GM19372 (cell line): ENCODE measurements around the gene PXMP2.

Experiments
- ATAC-seq: cut with Tn5 transposase; IDR thresholded peaks from one replicate; pipeline ENCODE4 v1.9.1; 2021; ENCODE audit warnings: mild to moderate bottlenecking, low read depth, moderate library complexity; ENCODE audit not compliant: unreplicated experiment

Gene PXMP2

DNA sequence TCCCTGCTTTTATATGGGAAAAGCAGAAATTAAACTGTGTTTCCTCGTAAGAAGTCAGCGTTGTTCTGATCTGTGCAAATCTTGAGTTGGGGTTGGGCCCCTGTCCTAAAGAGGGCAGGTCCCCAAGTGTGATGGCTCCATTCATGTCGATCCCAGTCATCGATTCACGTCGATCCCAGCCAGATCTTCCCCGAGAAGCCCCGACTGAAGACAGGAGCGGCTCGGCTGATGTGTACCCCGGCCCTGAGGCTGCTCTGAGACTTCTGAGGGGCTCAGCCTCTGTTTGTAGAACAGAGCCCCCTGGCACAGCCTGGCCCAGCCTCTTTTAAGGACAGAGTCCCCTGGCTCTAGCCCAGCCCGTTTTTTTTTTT, 32.6 kb downstream of the PXMP2 start:
- no peak for ATAC-seq

DNA sequence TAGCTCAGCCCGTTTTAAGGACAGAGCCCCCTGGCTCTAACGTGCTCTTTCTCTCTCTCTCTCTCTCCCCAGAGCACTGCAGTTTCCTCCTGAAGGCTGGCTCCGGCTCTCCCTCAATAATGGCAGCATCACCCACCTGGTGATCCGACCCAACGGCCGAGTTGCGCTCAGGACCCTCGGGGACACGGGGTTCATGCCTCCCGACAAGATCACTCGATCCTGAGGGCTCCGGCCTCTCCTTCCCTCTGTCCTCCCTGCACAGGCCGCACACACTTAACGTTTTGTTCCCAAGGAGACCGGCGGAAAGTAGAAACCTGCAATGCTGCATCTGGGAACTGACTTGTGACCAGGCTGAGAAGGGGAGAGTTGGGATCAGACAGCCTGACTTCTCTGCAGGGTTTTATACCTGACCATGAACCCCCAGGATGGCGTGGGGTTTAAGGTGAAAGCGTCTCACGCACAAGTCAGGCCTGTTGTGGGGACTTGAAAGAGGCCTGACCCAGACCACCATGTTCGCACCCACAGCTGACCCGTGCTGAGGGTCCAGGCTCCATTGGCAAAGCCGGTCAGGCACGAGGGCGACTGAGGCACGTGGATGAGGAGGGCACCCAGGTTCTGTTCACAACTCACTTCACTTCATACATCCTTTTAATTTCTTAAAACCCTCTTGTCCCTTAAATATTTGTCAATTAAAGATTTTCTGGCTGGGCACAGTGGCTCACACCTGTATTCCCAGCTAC, 33.4 kb downstream of the PXMP2 start:
- no peak for ATAC-seq

DNA sequence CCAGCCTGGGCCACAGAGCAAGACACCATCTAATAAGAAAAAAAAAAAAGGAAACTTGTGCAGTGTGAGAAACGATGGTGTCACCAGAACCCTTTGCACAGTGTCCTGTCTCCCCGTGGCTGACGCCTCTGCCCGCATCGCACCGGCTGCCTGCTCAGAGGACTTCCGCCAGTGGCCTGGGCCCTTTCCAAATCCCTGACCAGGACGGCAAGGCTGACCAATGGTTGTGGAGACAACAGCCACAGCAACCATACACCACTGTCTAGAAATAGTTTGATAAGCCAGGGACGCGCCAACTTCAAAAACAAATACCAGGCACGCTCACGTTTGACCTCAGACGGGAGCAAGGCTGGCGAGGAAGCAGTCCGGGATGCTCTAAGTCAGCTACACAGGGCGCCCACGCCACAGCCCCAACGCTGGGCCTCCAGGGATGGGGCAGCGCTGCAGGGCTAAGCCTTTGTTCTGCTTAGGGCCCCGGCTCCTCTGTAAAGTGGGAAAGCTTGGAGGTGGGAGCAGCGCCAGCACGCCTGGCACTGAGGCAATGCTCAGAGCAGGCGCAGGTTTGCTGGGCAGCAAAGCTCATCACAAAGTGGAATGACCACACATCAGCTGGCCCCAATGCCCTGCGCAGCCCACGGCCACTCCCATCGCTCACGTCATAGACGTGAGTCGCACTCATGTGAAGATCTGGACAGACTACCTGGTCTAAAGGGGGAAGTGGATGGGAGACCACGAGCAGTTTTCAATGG, 35.8 kb downstream of the PXMP2 start:
- ATAC-seq = no peak

DNA sequence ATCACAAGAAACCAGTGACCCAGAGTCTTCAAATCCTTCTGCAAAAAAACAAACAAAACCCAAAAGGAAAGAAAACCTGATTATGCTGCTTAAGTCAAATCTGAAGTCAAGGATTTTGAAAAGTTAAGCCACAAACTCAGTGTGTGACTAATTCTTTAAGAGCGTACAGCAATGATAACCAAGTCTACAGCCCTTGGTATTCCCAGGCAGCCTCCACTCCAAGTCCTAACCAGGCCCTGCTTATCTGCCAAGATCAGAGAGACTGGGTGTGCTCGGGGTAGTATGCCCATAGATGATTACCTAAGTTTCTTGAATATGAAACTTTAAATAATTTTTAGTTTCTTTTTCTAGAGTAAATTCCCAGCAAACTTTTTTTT, 36.4 kb downstream of the PXMP2 start:
- no peak for ATAC-seq

DNA sequence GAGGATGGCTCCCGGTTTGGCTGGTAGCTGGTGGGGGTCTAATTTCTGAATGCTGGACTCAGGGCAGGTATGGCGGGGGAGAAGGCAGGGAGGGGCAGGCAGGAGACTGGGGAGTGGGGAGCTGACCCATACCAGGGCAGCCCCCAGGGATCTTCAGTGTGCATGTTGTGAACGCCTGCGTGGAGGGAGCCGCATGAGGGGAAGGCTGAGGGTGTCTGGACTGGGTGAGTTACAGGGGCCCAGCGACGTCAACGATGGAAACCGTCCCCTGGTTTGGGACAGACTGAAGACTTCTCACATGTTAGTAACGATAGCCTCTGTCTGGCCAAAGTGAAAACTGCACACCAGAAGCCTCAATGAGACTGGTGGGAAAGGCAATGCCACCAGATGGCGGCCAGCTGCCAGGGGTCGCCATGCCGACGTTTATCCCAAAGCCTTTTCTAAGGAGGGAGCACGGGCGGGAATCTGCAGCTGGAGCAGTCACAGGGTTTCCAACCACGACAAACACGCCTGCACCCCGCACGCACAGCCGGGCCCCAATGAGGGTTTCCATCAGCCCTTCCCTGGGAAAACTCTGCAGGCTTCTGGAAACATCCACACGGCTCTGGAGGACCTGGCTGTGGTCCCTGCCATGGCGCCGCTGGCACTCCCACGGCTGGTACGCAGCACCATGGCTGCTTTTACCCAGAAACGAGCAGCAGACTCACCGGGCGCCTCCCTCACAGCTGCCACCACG, 37.3 kb downstream of the PXMP2 start:
- no peak for ATAC-seq

DNA sequence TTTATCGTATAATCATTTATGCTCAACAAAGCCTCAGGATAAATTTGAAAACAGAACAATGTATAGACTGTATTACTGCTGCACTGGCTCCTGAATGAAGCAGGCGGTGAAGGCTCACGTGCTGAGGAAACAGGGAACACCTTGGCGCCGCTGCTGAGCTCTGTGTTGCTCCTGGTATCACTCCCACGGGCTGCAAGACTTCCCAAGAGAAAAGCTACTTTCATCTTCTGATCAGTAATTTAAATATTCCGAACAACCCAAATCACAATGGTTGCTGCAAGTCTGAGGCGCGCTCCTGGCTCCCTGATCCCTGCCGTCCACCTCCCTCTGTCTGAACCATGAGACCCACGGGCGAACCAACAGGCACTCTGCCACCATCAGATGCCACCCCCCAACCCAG, 39.0 kb downstream of the PXMP2 start:
- ATAC-seq = no peak

DNA sequence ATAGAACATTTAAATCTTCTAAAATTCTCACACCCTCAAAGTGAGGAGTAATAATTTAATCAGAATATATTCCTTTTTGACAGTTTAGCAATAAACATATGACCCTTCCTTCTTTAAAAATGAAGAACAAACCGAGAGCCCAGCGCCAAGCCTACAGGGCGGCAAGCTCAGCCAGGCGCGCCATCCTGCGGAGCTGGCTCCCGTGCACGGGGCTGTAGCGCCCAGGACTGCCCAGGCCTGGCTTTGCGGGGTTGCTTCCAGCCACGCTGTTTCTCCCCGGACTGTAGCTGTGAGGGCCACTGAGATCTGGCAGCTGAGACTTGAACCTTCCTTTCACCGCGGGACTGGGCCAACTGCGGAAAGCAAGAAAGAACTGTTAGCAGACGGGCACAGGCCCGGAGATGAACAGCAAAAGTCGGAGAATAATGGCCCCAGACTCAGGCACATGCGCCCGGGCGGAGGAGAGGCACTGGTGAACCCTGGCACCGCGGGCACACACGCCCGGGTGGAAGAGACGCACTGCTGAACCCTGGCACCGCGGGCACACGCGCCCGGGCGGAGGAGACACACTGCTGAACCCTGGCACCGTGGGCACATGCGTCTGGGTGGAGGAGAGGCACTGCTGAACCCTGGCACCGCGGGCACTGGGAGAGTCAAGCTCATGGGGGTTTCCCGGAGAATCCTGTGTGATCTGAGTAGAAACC, 39.9 kb downstream of the PXMP2 start:
- no peak for ATAC-seq

DNA sequence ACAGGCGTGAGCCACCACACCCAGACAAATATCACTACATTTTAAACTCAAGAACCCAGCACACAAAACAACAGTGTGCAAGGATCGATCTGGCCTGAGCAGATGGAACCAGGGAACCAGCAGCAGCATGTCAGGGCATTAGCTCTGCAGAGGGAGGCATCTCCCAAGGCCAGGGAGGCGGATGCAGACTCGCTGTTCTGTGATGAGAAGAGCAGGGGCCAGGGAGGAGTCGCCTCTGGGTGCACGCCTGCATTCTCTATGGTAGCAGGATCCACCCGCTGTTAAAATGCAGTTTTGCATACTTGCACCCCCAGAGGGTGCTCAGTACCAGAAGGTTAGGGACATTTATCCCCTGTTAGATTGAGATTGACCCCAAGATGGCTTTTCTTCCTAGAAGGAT, 41.1 kb downstream of the PXMP2 start:
- ATAC-seq = no peak

DNA sequence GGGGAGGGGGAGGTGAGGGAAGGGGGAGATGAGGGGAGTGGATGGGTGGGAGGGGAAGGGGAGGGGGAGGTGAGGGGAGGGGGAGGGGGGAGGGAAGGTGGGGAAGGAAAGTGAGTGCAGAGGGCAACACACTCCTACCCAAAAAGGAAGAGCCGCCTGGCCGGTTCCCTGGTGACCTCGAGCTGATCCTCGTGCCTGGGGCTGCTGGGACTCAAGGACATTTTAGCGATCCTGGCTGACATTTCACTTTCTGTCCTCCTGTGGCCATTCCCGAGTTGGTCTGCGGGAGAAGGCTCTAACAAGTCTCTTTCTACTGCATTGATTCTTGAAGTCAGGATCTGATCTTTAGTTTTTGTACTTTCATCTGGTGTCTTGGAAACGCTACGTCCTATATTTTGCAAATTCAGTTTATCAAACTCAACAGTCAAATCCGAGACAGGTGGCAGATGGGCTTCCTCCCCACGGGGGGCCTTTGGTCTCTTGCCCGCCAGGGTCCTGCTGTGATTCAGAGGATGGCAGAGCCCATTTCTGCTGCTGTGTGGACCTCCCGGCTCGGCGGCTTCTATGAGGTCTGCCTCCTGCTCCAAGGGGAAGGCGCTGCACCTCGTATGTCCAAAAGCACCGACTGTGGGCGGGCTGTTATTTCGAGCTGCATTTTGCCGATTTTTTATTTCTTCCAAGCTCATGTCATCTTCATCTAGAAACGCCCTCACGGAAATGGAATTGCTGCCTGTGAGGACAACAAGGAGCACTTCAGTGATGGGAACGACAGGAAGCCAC, 42.3 kb downstream of the PXMP2 start:
- ATAC-seq = no peak

DNA sequence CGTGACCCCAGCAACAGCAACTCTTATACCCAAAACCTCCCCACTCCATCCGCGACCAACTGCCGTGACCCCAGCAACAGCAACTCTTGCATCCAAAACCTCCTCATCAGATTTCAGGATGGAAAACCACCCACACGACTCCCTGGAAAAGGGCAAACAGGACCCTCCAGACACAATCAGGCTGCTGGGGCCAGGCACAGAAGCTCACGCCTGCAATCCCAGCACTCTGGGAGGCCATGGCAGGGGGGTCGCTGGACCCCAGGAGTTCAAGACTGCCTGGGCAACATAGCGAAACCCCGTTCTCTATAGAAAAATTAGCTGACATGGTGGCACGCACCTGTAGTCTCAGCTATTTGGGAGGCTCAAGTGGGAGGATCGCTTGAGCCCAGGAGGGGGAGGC, 43.0 kb downstream of the PXMP2 start:
- no peak for ATAC-seq

DNA sequence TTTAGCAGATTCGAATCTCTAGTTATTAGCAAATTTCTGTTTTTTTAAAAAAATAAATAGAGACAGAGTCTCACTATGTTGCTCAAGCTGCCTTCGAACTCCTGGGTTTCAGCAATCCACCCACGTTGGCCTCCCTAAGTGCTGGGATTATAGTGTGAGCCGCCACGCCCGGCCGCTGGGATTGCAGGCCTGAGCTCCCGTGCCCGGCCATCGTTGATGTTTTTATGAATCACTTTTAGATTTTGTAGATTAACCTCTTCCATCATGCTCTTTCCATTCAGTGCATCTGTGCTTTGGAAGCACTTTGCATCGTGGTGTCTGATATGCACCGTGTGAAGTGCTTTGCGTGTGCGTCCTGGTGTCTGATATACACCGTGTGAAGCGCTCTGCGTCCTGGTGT, 44.2 kb downstream of the PXMP2 start:
- ATAC-seq = no peak

DNA sequence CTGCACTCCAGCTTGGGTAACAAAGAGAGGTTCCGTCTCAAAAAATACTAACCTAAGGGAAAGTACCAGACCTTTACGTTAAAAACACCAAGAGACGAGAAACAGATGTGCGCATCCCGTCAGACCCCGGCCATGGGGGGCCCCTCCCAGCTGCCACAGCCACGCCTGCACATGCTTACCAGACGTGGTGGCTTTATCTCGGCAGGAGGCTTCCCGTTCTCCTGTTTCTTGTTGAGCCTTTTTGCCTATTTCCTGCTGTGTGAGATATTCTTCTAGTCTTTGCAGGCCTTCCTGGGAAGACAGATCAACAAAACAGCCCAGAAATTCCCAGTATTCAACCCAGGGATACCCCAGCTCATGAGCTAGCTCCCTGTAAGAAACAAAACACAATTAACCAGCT, 46.8 kb downstream of the PXMP2 start:
- ATAC-seq = no peak

DNA sequence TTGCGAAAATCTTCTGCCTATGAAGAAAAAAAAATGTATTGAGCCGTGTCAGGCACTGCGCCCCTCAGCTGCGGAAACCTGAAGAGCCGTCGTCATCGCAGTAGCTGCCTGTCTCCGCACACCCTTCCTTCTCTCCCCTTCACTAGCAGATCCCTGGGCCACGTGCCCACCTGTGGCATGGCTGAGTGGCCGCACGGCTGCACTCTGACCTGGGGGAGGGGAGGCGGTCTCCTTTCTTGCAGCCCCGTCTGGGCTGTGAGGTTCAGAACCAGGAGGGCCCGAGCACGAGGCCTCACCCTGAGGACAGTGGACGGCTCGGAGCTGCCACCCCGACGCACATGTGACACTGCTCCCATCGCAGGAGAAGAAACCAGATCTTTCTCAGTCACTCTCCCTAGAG, 48.1 kb downstream of the PXMP2 start:
- ATAC-seq = no peak

DNA sequence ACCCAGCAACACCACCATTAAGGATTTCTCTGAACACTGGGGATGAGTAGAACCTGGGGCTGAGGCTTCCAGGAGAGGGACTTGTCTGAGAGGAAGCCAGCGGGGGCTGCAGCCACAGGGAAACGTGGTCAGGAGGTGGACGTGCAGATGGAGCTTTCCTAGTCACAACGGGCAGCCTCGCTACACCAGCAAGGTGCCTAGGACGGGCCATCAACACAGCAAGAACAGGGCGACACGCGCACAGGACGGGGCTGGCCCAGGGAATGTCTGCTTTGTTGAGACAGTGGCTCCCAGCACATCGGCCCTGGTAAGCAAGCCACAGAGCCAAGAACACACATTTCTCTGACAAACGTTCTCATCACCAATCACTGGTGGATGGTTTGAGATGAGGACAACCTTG, 49.0 kb downstream of the PXMP2 start:
- ATAC-seq = no peak

DNA sequence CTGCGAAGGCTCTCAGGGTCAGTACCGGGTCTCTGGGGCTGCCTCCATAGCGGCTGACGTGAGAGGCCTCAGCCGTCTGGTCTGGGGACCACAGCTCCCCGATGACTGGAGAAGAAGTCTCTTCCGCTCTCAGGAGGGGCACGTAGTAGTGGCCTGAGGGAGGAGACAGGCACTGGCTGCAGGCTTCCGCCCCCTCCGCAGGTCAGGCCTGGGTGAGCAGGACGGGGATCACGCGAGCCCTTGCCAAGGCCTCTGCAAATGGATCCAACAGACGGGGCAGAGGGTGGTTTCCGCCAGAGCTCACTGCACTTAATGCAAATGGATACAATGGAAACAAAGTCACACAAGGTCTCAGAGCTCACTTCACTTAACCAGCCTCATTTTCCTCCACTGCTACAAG, 49.5 kb downstream of the PXMP2 start:
- no peak for ATAC-seq

DNA sequence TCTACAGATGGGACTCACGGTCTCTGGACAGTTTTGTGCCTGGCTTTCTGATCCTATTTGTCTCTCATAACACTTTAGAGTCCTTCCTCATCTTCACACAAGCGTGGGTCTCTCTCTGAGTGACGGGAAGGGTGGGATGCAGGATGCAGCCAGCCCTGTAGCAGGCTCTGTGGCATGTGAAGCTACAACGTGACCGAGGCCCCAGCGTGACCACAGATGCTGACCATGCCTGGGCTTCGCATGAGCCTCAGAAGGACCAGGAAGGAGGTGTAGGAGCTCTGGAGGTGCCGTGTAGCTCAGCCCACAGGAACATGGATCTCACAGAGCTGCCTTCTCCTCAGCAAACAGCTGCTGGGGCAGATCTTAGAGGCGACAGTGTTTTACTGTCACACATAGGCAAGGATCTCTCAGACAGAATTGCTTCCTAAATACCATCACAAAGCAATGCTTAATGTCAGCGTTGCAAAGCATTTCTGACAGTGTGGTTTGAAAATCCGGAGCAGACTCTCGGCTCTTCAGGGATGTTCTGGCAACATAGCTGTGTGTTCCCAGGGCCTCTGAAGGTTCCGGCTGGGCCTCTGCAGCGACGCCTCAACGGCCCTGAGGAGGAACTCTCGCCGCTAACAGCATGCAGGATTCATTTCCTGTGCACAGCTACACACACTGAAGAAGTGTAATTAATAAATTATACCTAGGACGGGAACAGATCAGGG, 52.4 kb downstream of the PXMP2 start:
- ATAC-seq = no peak

DNA sequence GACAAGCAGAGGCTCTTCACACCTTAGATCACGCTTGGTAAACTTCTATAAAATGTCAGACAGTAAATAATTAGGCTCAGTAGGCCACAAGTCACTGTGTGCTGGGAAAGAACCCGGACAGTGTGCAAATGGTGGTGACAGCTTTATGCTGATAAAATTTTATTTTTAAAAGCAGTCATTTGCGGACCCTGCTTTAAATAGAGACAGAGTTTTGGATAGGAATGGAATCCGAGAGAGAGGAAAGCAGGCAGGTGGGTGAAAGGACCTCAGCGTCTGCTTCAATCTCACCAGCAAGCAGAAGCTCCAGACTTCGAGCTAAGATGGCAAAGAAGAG, 52.9 kb downstream of the PXMP2 start:
- ATAC-seq = no peak

DNA sequence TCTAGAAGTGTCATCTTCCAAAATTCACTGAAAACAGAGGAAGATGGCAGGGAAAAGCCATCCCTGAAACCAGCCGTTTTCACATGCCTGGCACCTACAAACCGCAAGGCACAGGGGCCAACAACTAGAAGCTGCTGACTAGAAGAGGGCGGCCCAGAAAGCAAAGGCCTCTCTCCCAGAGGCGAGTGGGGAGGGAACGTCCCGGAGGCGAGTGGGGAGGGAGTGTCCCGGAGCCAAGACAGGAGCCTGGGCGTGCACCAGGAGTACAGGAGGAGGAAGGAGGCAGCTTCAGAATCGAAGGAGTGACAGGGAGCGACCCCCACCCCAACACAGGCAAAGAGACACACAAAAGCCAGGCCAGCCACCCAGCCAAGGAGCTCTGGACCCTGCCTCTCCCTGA, 53.3 kb downstream of the PXMP2 start:
- ATAC-seq = no peak

DNA sequence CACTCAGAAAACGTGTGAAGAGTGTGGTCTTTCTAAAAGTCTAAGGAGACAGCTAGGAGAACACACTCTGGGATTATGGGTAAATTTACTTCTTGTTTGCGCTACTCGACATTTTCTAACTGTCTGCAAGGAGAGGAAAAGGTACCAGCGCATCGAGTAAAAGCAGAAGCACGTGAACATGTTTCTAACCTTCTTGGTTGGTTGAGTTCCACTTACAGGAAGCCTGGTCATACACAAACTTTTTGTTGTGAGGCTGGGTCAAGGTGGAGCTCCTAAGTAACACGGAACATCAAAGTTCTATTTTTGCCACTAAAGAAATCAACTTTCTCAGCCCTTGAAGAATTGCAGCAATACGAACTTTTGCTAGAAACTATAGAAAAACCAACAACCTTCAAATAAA, 54.2 kb downstream of the PXMP2 start:
- no peak for ATAC-seq

DNA sequence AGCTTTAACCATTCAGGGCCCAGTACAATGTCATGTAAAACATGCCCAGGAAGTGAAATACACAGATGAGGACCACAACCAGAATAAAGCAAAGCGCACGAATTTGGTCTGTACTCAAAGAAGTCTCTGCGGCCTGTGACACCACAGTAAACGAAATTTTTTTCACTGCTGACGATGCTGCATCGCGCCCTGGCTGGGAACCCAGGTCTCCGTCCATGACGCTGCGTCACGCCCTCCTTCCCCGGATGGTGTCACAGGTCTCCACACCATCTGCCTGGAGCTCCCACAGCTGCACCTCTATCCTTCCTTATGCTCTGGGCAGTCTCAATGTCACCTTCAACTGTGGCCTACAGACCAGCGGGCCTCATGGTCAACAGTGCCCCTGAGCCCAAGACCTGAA, 56.4 kb downstream of the PXMP2 start:
- no peak for ATAC-seq
